Measurements from ENCODE around the gene EMP1. TPM values are rescaled to one million over a fixed set of nuclear protein-coding genes. Genes with fewer than 3 reads are reported as not detected.

EMP1 gene
- total and polyA plus RNA-seq, 2 donors (not counting 3 experiments of a cell fraction or from before 2014, with no cell fraction given) = 265 to 528 TPM

DNA sequence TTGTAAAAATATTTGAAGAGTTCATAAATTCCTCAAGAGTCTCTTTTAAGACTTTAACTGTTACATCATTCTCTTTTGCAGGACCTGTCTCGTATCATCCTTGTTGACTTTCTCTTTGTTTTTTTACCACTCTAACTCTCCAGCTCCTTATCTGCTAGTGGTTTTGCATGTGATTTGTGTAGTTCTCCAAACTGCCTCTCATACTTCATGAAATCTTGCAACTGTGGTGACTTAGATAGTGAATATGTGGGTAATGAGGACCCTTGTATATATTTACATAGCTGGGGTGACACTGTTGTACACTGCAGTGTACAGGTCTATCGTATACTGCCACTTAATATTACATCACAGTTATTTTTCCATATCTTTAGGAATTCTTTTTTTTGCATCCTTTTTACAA, 40.2 kb upstream of the EMP1 start:
- TF ChIP-seq POLR2AphosphoS5 (IDR thresholded peaks at IDR 0.05; ENCODE audit: insufficient read depth, low read depth, low read length) = no peak
- no peak for TF ChIP-seq FOS (IDR thresholded peaks at IDR 0.05; ENCODE audit: borderline replicate concordance, insufficient read depth, low read length)
- no peak for TF ChIP-seq EZH2 (IDR thresholded peaks at IDR 0.05; ENCODE audit: borderline replicate concordance, low read depth, low read length, severe bottlenecking)
- no peak for TF ChIP-seq POLR2A (IDR thresholded peaks at IDR 0.05; ENCODE audit: low read depth, low read length)
- no peak for TF ChIP-seq MAX (IDR thresholded peaks at IDR 0.05; ENCODE audit: insufficient read depth, insufficient read length)
- no peak for TF ChIP-seq CTCF (IDR thresholded peaks at IDR 0.05; ENCODE audit: extremely low read depth in 1 of 2, insufficient read depth in 1 of 2, low read depth in 1 of 2, low read length in 2 of 2)
- no peak for TF ChIP-seq JUN (IDR thresholded peaks at IDR 0.05; ENCODE audit: borderline replicate concordance, insufficient read depth, insufficient read length, low read depth)
- TF ChIP-seq MYC (IDR thresholded peaks at IDR 0.05; ENCODE audit: low read depth, low read length) = no peak
- TF ChIP-seq GATA2 (IDR thresholded peaks at IDR 0.05; ENCODE audit: insufficient read depth, insufficient read length, low read depth, low read length) = no peak
- H3K27ac ChIP-seq (ENCODE audit: insufficient read depth, low read depth, low read length) = no peak overlapping the region
- POLR2A ChIA-PET = no interaction called here

More for the DNA sequence above, 40.2 kb upstream of the EMP1 start:
- Histone ChIP-seq H3K79me2 (ENCODE audit: control insufficient read depth, insufficient read depth, low read length) (no peaks in the 10 kb centered on the region), H3K4me3 (replicated peaks in 1 of 3; ENCODE audit: insufficient read depth in 1 of 3, low read depth in 1 of 3, low read length in 3 of 3) (no peak overlapping the region), H3K9ac (replicated peaks; ENCODE audit: extremely low read depth, insufficient read depth, low read length) (no peak overlapping the region), H4K20me1 (replicated peaks; ENCODE audit: control insufficient read depth, extremely low read depth, insufficient read depth, low read length) (no peaks in the 10 kb centered on the region), H3K36me3 (ENCODE audit: control insufficient read depth in 2 of 2, extremely low read depth in 1 of 2, insufficient read depth in 2 of 2, low read length in 2 of 2) (no peaks in the 10 kb centered on the region), H3K4me1 (ENCODE audit: control insufficient read depth, extremely low read depth, insufficient read depth, low read length) (no peaks in the 10 kb centered on the region), H3K9me3 (replicated peaks; ENCODE audit: control insufficient read depth, insufficient read depth, low read length) (no peaks in the 10 kb centered on the region), H3K27me3 (ENCODE audit: control insufficient read depth in 2 of 2, insufficient read depth in 2 of 2, low read length in 2 of 2) (no peaks in the 10 kb centered on the region), H2AFZ (ENCODE audit: low read depth, low read length) (no peak overlapping the region), H3K4me2 (ENCODE audit: insufficient read depth, low read length) (no peak overlapping the region), H3K9me1 (replicated peaks; ENCODE audit: control insufficient read depth, extremely low read depth, insufficient read depth, low read length) (no peaks in the 10 kb centered on the region)
- intact Hi-C loops (cut with micrococcal nuclease) (no loop called here), dilution Hi-C loops (cut with MboI; ENCODE audit: extremely low pct_ligation_motif_present, low sequenced_read_pairs) (no loop called here)
- BruUV-seq (replicated peaks) = no TSS peak
- DNase-seq (ENCODE audit: low read depth, low spot score) (no peak), FAIRE-seq (no peak)
- CTCF ChIA-PET = interaction anchor here (0.6 to 0.7 kb wide), 2 partner anchors 21 to 121 kb away, joined by 4 read pairs; no protein-coding TSS in a partner anchor

Measured in endothelial cell of umbilical vein (primary cell).